ENCODE data around the gene TDP1. TPM values are rescaled to one million over a fixed set of nuclear protein-coding genes. Genes with fewer than 3 reads are reported as not detected.

Gene TDP1
- total and polyA plus RNA-seq, 9 of the 15 experiments (the other 6 are each of a cell fraction or from before 2014, with no cell fraction given), result 21.4 to 41.6 (median 32.3) TPM

- no CpG with 5 or more reads among the region's 1 CpG for WGBS (ENCODE audit: insufficient coverage, low coverage, missing lambda C conversion rate)
- no peaks in the 10 kb centered on the region for H3K27me3 ChIP-seq (ENCODE audit: control insufficient read depth in 2 of 2, insufficient read depth in 2 of 2, low read length in 2 of 2)
- H3K9ac ChIP-seq (ENCODE audit: insufficient read depth in 1 of 2, low read depth in 2 of 2, low read length in 2 of 2), result 0 out of 4 replicates have a peak overlapping the region, but pooled peaks of 1 of the 2 experiments have one; percentile 81
- peaks cover 4 to 7% of the 10 kb centered on the region in 2 experiments; a peak in 3 of 5 replicates for H3K4me1 ChIP-seq (replicated peaks in 1 of 2; ENCODE audit: control insufficient read depth in 2 of 2, insufficient read depth in 2 of 2, low read length in 2 of 2)
- POLR2A ChIA-PET, result interaction anchor here (0.6 kb wide), 1 partner anchor 284 kb away, joined by 3 read pairs; no protein-coding TSS in a partner anchor
- H3K9me3 ChIP-seq (replicated peaks; ENCODE audit: control insufficient read depth, insufficient read depth, low read depth, low read length), result 0 out of 2 replicates have a peak, but pooled peaks cover 2% of the 10 kb centered on the region
- ATAC-seq (no peak), FAIRE-seq (no peak), DNase-seq (ENCODE audit: extremely low read depth in 1 of 4, low spot score in 3 of 4) (no peak)
- H3K27ac ChIP-seq (ENCODE audit: extremely low read depth, low read depth, low read length), result no peak overlapping the region
- CTCF ChIA-PET (ENCODE audit: low intra/inter-chr PET ratio), result no interaction called here
- no peaks in the 10 kb centered on the region; the same call in 1 of the 2 replicates for H4K20me1 ChIP-seq (replicated peaks; ENCODE audit: control insufficient read depth, insufficient read depth, low read length)
- H3K9me1 ChIP-seq (ENCODE audit: control insufficient read depth, insufficient read depth, low read length), result no peaks in the 10 kb centered on the region
- no peak overlapping the region for H2AFZ ChIP-seq (ENCODE audit: low read depth, low read length)
- BruUV-seq (replicated peaks), result TSS peak; percentile 48
- peak overlapping the region; percentile 98; the same call in 1 of the 2 replicates for H3K4me2 ChIP-seq (ENCODE audit: insufficient read depth, low read length)
- intact Hi-C loops (cut with micrococcal nuclease) (no loop called here), in situ Hi-C loops (cut with MboI) (no loop called here)
- H3K4me3 ChIP-seq, result peak overlapping the region; percentile 85; the same call in 1 of the 2 replicates
- H3K36me3 ChIP-seq (ENCODE audit: control insufficient read depth, insufficient read depth, low read length), result peaks cover 46% of the 10 kb centered on the region
- TF ChIP-seq, protein P1, sequence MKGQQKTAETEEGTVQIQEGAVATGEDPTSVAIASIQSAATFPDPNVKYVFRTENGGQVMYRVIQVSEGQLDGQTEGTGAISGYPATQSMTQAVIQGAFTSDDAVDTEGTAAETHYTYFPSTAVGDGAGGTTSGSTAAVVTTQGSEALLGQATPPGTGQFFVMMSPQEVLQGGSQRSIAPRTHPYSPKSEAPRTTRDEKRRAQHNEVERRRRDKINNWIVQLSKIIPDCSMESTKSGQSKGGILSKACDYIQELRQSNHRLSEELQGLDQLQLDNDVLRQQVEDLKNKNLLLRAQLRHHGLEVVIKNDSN (CRISPR knock-in tag; IDR thresholded peaks at IDR 0.05), result no peak
- TF ChIP-seq C11orf30 (IDR thresholded peaks at IDR 0.05; ENCODE audit: low read depth) (no peak), KLF16 (IDR thresholded peaks at IDR 0.05) (no peak), JUN (IDR thresholded peaks at IDR 0.05; ENCODE audit: borderline replicate concordance, low read depth, low read length) (no peak), JUN (CRISPR knock-in tag; IDR thresholded peaks at IDR 0.05; ENCODE audit: borderline replicate concordance) (no peak), ZNF217 (CRISPR knock-in tag; IDR thresholded peaks at IDR 0.05) (no peak), TCF7L2 (IDR thresholded peaks at IDR 0.05; ENCODE audit: low read depth, low read length) (no peak), E2F3 (CRISPR knock-in tag; IDR thresholded peaks at IDR 0.05) (no peak)
- TF ChIP-seq, protein P2, sequence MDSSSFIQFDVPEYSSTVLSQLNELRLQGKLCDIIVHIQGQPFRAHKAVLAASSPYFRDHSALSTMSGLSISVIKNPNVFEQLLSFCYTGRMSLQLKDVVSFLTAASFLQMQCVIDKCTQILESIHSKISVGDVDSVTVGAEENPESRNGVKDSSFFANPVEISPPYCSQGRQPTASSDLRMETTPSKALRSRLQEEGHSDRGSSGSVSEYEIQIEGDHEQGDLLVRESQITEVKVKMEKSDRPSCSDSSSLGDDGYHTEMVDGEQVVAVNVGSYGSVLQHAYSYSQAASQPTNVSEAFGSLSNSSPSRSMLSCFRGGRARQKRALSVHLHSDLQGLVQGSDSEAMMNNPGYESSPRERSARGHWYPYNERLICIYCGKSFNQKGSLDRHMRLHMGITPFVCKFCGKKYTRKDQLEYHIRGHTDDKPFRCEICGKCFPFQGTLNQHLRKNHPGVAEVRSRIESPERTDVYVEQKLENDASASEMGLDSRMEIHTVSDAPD (CRISPR knock-in tag; IDR thresholded peaks at IDR 0.05), result no peak
- TF ChIP-seq, protein P3, sequence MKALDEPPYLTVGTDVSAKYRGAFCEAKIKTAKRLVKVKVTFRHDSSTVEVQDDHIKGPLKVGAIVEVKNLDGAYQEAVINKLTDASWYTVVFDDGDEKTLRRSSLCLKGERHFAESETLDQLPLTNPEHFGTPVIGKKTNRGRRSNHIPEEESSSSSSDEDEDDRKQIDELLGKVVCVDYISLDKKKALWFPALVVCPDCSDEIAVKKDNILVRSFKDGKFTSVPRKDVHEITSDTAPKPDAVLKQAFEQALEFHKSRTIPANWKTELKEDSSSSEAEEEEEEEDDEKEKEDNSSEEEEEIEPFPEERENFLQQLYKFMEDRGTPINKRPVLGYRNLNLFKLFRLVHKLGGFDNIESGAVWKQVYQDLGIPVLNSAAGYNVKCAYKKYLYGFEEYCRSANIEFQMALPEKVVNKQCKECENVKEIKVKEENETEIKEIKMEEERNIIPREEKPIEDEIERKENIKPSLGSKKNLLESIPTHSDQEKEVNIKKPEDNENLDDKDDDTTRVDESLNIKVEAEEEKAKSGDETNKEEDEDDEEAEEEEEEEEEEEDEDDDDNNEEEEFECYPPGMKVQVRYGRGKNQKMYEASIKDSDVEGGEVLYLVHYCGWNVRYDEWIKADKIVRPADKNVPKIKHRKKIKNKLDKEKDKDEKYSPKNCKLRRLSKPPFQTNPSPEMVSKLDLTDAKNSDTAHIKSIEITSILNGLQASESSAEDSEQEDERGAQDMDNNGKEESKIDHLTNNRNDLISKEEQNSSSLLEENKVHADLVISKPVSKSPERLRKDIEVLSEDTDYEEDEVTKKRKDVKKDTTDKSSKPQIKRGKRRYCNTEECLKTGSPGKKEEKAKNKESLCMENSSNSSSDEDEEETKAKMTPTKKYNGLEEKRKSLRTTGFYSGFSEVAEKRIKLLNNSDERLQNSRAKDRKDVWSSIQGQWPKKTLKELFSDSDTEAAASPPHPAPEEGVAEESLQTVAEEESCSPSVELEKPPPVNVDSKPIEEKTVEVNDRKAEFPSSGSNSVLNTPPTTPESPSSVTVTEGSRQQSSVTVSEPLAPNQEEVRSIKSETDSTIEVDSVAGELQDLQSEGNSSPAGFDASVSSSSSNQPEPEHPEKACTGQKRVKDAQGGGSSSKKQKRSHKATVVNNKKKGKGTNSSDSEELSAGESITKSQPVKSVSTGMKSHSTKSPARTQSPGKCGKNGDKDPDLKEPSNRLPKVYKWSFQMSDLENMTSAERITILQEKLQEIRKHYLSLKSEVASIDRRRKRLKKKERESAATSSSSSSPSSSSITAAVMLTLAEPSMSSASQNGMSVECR (CRISPR knock-in tag; IDR thresholded peaks at IDR 0.05), result no peak
- peaks cover 39% of the 10 kb centered on the region for H3K79me2 ChIP-seq (ENCODE audit: control insufficient read depth, insufficient read depth, low read length)
These were observed 1.6 kb downstream of the TDP1 start for GRCh38 chr14:89957376-89957775.
